NCI-H2171 treated with DMSO at 0.1 percent for 48 hours (cell line): ENCODE measurements around the gene BTNL9.
"Not testable (repeated sequence)": the region's sequence is repeated elsewhere in the genome, so short reads cannot be mapped to it uniquely, and the experiment has no call there.

Experiments used
- DNase-seq: peaks from one replicate; lab custom pipeline; 2025; lab: John Stamatoyannopoulos, UW

BTNL9 gene

DNA sequence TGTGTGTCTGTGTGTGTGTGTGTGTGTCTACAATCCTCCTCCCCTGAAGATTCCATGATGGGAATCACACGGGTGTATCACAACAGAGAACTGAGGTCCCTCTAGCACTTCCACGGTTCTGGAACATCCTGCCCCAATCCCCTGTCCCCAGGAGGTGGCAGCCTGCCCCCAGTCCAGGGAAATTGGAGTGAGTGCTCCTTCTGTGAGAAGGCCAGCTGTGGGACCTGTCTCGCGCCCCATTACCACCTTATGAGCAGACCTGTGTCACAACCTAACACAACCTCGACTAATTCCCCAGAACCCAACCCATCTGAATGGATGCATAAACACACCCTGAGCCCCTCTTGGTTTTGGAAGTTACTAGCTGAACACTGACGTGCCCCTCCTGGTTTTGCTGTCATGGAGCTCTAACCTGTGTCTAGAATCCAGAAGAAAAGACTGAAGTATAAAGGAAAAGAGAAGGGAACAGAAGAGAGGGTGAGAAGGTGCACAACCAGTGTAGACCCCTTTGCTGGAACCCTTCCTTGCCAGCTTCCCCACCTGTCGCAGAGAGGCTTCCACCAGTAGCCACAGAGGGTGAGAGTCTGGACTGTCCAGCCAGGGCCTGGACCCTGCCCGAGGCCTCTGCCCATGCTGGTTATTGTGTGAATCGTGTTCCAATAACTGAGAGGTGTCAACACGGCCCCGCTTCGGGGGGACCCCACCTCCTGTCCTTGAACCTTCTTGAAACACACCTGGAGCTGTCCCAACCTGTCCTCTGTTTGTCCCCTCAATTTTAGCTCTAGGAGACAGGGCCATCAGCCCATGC is 3.4 kb downstream of the BTNL9 start:
- DNase-seq: no peak

DNA sequence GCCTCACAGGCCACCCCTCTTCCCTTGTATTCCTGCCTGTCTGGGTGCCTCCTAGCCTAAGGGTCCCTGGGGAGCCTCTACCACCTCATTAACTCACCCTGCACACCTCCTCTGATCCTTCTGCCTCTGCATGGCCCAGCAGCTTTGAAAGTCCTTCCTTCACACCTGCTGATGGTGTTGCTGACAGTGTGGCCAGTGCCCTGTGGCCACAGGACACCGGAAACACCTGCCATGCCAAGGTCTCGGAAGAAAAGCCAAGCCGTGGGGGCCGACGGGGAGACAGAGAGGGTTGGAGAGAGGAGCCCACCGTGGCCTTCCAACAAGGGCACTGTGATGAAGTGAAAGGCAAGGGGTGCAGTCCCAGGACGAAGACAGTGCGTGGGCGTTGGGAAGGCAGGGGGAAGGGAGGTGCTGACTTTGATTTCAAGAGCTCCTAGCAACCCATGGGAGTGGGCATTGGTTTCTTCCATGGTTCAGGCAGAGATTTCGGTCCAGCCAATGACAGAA is 4.1 kb downstream of the BTNL9 start:
- DNase-seq: no peak

DNA sequence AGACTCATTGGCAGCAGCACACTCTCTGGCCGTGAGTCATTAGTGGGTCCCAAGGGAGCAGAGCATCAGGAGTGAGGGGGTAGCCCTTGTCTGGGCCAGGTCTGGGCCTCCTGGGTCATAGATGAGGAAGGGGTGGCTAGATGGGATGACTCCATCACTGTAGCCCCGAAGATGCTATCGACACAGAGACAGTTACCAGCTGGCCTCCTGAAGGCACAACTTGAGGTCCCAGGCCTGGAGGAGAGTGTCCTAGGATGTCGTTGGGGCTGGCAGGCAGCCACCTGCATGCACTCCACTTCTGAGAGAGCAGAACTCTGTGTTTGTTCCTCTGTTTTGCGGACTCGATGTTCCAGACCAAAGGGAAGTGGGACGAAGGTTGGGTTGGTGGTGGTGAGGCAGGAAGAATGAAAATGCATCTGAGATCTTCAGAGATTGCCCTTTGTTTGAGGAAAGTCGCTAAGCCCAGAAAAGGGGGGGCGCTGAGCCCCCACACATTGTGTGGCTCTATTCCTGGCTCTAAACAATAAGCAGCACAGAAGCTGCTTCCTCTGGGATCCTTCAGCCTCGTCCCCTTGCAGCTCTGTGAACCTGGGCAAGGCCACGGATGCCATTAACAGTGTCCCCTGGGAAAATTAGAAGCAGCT is 4.7 kb downstream of the BTNL9 start:
- DNase-seq: no peak

DNA sequence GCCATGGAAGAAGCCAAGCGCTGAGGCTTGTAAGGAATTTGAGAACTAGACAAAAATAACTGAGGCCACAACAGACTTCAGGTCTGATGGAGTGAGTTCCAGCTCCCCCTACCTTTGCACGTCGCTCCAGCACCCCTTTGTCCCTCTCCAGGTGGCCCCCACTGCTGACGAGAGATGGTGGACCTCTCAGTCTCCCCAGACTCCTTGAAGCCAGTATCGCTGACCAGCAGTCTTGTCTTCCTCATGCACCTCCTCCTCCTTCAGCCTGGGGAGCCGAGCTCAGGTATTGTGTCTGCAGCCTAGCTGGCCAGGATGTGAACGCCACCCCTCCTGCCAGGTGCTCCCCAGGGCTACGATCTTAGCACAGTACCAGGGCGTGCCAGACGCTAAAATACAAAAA is 5.2 kb downstream of the BTNL9 start:
- no peak for DNase-seq

DNA sequence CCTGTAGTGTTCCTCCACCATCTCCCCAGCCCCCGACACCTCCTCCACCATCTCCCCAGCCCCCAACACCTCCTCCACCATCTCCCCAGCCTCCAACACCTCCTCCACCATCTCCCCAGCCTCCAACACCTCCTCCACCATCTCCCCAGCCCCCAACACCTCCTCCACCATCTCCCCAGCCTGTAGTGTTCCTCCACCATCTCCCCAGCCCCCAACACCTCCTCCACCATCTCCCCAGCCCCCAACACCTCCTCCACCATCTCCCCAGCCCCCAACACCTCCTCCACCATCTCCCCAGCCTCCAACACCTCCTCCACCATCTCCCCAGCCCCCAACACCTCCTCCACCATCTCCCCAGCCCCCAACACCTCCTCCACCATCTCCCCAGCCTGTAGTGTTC is 5.8 kb downstream of the BTNL9 start:
- DNase-seq: not testable (repeated sequence)

DNA sequence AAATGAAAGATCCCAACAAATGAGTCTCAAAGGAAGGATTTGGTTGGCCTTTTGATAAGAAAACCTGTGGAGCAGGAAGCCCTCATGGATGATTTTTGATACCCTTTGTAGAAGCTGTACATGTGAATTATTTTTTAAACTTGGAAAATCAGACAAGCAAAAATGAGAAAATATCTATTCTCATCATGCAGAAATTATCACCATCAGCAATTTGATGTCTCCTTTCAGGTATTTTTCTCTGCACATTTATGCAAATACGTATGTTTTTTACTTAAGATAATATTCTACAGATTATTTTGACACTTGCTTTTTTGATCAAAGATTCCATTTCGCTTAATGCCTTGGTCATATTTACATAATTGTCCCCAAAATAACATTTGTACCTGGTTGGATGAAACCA is 7.2 kb downstream of the BTNL9 start:
- DNase-seq: no peak

DNA sequence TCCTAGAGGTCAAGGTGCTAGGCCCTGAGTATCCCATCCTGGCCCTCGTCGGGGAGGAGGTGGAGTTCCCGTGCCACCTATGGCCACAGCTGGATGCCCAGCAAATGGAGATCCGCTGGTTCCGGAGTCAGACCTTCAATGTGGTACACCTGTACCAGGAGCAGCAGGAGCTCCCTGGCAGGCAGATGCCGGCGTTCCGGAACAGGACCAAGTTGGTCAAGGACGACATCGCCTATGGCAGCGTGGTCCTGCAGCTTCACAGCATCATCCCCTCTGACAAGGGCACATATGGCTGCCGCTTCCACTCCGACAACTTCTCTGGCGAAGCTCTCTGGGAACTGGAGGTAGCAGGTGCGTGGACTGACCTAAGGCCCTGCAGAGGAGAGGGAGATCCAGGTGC is 7.9 kb downstream of the BTNL9 start:
- no peak for DNase-seq

DNA sequence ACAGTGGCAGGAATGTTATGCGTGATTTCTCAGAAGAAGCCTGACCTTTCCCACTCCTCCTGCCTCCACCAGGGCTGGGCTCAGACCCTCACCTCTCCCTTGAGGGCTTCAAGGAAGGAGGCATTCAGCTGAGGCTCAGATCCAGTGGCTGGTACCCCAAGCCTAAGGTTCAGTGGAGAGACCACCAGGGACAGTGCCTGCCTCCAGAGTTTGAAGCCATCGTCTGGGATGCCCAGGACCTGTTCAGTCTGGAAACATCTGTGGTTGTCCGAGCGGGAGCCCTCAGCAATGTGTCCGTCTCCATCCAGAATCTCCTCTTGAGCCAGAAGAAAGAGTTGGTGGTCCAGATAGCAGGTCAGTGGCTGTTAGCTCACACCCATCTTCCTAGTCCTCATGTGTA is 9.9 kb downstream of the BTNL9 start:
- DNase-seq: no peak

DNA sequence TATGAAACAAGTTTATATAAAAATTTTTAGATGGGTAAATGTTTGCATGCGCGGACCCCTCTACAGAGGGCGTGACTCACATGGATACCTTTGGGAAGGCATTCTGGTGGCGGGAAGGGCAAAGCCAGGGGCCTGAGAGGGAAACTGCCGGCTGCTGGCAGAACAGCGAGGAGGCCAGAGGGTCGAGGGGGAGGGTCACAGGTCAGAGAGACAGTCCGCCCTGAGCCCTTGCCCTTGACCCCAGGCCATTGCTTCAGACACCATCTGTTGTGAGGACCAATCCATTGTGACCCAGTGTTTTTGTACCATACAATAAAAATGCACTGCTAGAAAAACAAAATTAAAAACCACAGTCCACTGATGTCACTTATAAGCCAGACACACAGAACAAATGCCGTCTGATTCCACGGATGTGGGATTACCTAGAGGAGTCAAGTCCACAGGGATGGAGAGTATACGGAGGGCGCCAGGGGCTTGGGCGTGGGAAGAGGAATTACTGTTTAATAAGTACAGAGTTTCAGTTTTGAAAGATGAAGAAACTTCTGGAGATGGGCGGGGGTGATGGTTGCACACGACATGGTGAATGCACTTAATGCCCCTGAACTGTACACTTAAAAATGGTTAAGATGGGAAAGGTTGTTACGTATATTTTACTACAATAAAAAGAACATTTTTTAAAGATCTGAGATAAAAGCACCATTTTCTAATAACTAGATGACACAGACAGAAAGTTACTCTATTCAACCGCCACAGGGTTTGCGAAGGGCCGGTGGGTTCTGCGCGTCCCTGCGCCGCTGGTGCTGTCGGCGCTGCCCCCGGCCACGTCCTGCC is 12.0 kb downstream of the BTNL9 start:
- DNase-seq: no peak

DNA sequence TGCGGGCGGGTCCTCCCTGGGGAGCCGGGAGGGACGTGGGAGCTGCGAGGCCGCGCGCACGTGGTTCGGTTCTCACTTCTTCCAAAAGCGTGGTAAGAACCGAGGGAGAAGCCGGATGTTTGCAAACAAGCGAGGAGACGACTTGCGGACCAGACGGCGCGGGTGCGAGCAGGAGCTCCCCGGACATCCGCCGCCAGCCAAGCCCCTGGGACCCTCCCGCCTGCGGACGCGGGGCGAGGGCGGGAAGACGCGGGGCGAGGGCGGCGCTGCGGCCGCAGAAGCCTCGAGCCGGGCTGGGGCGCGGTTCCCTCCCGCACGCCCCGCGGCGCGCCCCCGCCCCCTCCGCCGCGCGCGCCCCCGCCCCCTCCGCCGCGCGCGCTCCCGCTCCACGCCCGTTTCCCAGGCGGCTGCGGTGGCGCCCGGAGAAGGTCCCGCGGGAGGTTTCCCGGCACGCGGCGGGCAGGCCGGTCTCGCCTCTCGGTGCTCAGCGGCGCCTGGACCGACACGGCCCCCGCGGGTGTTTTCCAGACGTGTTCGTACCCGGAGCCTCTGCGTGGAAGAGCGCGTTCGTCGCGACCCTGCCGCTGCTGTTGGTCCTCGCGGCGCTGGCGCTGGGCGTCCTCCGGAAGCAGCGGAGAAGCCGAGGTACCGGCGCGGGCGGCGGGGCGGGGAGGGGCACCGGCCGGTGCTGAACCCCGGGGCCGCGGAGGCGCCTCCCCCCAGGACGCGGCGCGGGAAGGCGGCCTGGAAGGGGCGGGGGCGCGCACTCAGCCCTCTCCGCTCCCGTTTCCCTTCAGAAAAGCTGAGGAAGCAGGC is 12.8 kb downstream of the BTNL9 start:
- DNase-seq: no peak

DNA sequence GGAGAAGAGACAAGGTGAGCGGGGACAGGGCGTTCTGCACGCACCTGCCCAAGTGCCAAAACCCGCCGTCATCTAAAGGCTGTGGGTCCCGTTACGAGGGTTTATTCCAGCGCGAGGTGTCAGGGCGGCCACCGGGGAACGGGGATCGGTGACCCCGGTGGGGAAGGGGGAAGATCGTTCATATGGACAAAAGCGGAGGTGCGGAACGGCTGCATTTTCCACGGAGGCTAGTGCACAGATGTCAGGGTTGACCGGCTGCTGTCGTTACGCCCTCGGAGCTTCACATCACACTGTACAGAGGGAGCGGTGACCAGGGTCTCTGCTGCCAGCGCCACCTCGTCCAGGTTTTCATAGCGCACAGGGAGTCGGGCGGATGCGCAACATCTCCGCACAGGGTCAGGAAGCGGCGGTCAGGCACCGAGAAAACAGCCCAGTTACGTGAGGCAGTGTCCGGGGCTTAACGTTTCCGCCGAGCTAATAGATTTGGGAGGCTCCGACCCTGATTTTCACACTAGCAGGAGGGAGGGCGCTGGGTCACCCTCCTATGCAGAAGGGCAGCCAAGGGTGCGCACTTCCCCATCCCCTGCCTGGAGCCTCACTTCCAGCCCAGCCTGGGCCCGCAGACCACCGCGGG is 13.5 kb downstream of the BTNL9 start:
- no peak for DNase-seq

DNA sequence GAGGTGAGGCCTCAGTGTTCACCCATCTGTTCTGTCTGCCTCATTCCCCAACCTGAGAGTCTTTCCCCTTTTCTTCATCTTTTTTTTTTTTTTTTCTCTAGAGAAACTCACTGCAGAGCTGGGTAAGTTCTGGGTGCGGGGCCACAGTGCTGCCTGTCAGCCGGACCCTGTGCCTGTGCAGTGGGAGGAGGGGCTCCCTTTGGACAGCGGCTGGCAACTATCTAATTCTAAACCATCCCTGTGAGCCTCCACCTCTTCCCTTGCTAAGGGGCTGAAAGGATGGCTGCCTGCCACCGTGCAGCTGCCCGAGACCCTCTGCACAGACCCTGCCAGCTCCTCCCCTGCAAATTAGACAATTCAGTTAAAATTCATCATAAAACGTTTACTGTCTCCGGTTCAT is 14.1 kb downstream of the BTNL9 start:
- no peak for DNase-seq

DNA sequence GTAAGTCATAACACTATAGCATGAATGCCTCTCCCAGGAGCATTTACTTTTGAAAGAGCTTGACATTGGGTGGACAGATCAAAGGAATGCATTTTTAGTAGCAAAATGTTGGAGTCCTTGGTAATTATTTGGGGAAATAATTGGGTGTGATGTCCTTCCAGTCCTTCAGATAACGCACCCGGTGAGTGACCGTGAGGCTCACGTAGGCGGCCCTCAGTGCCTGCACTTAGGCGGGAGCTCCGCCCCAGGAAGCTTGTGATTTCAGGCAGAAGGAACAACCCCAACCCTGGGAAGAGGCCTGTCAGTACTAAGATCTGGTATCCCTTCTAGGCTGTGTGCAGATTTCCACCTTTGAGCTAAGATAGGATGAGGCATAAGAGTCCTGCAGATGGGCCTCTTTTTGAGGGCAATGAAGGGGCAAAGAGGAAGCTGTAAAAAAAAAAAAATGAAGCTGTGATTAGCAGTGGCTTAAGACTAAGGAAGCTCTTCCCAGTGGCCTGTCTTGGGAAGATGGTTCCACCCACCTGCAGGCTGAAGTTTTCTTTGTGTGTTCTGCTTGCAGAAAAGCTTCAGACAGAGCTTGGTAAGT is 14.9 kb downstream of the BTNL9 start:
- DNase-seq: no peak

DNA sequence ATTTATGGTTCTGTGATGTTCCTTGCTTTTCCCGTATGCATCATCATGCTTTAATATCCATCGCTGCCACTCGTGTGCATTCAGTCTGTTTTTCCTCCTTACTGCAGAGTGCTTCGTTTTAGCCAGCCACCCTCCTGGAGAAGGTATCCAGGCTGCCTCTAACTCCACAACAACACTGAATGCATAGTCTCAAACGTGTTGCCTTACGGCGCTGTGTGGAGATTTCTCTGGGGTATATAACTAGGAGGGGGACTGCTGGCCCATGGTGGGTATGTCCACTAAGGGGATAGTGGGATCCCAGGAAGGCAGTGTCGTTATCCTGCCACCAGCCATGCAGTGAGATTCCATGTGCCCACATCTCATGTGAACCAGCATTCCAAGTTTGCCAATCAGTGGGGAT is 16.4 kb downstream of the BTNL9 start:
- no peak for DNase-seq

DNA sequence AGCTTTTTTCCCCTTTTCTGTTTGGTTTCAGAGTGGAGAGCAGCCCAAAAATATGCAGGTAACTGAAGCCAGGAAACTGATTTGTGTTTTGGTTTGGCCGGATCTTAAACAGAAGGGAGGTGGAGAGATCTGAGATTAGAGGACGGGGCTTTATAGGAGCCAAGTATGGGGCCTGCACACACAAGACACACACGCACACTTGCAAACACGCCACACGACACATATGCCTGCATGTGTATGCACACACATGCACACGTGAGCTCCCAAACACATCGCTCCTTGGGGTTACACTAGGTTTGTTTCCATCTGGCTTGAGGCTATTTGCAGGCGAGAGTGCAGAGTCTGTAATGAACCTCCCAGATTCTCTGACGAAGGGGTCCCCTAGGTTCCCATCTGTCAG is 18.3 kb downstream of the BTNL9 start:
- no peak for DNase-seq

DNA sequence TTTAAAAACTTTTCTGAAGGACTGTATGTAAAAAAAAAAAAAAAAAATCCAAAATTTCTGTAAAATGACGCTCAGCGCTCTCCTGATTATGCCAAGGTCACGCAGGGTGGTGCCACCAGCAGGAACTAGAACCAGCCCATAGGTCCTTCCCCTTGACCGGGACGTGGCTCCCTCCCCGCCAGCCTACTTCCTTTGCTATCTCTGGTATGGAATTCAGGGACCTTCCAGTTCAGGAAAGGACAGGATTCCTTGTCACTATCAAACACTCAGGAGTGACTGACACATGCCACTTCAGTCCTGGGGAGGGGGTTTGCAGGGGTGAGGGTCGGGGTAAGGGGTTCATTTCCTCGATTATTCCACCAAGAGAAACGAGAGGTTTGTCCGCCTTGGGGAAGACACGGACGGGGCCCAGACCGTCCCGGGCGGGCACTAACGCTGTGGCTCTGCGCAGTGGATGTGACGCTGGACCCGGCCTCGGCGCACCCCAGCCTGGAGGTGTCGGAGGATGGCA is 18.8 kb downstream of the BTNL9 start:
- no peak for DNase-seq

DNA sequence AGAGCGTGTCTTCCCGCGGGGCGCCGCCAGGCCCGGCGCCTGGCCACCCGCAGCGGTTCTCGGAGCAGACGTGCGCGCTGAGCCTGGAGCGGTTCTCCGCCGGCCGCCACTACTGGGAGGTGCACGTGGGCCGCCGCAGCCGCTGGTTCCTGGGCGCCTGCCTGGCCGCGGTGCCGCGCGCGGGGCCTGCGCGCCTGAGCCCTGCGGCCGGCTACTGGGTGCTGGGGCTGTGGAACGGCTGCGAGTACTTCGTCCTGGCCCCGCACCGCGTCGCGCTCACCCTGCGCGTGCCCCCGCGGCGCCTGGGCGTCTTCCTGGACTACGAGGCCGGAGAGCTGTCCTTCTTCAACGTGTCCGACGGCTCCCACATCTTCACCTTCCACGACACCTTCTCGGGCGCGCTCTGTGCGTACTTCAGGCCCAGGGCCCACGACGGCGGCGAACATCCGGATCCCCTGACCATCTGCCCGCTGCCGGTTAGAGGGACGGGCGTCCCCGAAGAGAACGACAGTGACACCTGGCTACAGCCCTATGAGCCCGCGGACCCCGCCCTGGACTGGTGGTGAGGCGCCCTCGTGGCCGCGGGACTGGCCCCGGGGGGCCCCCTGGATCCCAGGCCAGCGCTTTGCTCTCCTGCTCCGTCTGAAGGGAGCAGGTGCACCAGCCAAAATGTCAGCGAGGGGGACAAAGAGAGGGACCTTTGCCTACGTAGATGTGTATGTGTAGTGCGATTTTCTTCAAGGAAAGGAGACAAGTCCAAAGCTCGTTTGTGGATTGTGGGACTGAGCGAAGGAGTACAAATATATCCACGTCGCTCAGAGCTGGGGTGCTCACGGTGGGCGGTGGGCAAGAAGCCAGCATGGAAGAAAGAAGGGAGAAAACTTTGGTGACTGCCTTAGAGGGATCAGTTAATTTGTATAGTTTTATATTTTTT is 19.5 kb downstream of the BTNL9 start:
- DNase-seq: no peak

DNA sequence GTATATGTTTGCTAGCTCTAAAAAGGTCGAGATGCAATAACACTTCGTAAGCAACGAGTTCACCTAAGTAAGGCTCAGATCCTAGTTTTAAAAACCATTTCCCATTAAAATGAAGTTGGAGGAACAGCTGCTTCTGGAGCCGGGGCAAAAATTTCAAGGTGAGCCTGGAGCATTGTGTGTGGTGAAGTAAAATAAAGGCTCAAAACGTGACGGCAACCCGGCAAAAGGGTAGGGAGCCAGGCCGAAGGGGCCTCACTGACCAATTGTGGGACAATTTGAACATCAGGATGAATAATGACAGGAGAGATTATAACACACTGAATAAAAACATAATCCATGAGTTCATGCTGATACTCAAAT is 20.1 kb downstream of the BTNL9 start:
- DNase-seq: no peak

DNA sequence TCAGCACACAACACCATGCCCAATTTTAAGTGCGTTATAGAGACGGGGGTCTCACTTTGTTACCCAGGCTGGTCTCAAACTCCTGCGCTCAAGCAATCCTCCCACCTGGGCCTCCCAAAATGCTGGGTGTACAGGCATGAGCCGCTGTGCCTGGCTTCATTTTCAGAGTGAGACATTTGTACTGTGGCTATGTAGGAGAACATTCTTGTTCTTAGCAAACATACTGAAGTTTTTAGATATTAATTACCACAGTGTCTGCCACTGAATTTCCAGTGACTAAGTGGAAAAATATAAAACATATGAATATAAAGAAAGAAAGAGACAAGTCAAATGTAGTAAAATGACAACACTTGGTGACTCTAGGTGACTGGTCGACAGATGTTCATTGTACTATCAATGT is 20.9 kb downstream of the BTNL9 start:
- DNase-seq: no peak

DNA sequence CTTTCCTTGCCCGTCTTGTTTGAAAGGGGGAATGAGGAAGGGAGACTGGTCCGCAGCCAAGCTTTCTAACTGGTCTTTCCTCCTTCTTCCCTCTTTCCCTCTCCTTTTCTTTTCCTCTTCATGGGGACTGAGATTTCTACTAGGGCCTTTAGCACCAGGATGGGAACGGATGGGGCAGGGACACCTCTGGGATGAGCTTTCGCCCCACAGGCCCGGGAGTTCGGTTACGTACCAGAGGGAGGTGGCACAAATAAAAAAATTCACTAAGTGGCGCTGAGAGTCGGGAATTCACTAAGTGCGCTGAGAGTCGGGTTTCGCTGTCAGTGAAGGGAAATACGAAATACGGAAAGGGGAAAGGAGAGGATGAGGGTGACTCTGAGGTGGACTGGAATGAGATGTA is 21.6 kb downstream of the BTNL9 start:
- DNase-seq: no peak
